NB4 (cell line): Measurements from ENCODE around the gene GRK6.

ENCODE experiments used
- MAX ChIP-seq: IDR thresholded peaks from 2 replicates; pipeline ENCODE4 v1.6.1; 2011; ENCODE audit warnings: low read depth, low read length
- MYC ChIP-seq: IDR thresholded peaks from 2 replicates; pipeline ENCODE4 v1.6.1; 2011; ENCODE audit warnings: low read depth, low read length
- POLR2A ChIP-seq: IDR thresholded peaks from 2 replicates; pipeline ENCODE4 v1.6.1; 2011; ENCODE audit warnings: mild to moderate bottlenecking; ENCODE audit not compliant: insufficient read length; ENCODE audit errors: extremely low read depth
- TF ChIP-seq, protein P1 (sequence below): IDR thresholded peaks from one replicate; pipeline ENCODE4 v1.5.1; 2012; ENCODE audit warnings: low read depth, low read length

- TF ChIP-seq POLR2A (no peak), MAX (no peak), MYC (no peak)
- TF ChIP-seq, protein P1, sequence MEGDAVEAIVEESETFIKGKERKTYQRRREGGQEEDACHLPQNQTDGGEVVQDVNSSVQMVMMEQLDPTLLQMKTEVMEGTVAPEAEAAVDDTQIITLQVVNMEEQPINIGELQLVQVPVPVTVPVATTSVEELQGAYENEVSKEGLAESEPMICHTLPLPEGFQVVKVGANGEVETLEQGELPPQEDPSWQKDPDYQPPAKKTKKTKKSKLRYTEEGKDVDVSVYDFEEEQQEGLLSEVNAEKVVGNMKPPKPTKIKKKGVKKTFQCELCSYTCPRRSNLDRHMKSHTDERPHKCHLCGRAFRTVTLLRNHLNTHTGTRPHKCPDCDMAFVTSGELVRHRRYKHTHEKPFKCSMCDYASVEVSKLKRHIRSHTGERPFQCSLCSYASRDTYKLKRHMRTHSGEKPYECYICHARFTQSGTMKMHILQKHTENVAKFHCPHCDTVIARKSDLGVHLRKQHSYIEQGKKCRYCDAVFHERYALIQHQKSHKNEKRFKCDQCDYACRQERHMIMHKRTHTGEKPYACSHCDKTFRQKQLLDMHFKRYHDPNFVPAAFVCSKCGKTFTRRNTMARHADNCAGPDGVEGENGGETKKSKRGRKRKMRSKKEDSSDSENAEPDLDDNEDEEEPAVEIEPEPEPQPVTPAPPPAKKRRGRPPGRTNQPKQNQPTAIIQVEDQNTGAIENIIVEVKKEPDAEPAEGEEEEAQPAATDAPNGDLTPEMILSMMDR = no peak
Observed at GRCh38 chr5:177385720-177386119, 40.8 kb upstream of the GRK6 start.
